H1 (cell line): Measurements from ENCODE around the gene NBPF4. TPM values are rescaled to one million over a fixed set of nuclear protein-coding genes. Genes with fewer than 3 reads are reported as not detected.

Experiments used
- CTCF ChIA-PET: fragments of 300-600 bp; sonication (Branson Sonifier 250); formaldehyde crosslinking; loops from one replicate; lab custom pipeline; 2021; ENCODE audit not compliant: partially characterized antibody; lab: Charles Lee
- POLR2A ChIA-PET: fragments of 300-600 bp; sonication (Branson Sonifier 250); formaldehyde crosslinking; loops from one replicate; lab custom pipeline; 2021; ENCODE audit warnings: inconsistent platforms; ENCODE audit not compliant: partially characterized antibody; lab: Charles Lee
- DNase-seq, 2 experiments: peaks; one replicate each; pipeline versions ENCODE4 v3.0.0 to v3.0.0-alpha.2; 2010 to 2022; ENCODE audit warnings: low spot score in 2 of 2, low read depth in 1 of 2, mixed read lengths in 1 of 2
- FAIRE-seq: peaks from 2 replicates; lab custom pipeline; 2011; peaks lifted over from hg19 to GRCh38; lab: Jason Lieb, UNC
- H2AFZ ChIP-seq: 2 replicates; pipeline ENCODE4 v1.8.1; 2012; ENCODE audit warnings: low read length, inconsistent platforms
- H2AK5ac ChIP-seq: 2 replicates; pipeline ENCODE4 v1.6.1; 2013; ENCODE audit warnings: low read depth, low read length
- H2BK120ac ChIP-seq: replicated peaks from 2 replicates; pipeline ENCODE3; 2013; ENCODE audit warnings: low read depth, low read length, inconsistent platforms
- H2BK12ac ChIP-seq: 2 replicates; pipeline ENCODE4 v1.6.1; 2013; ENCODE audit warnings: low read depth, low read length
- H2BK15ac ChIP-seq: 2 replicates; pipeline ENCODE4 v1.6.1; 2013; ENCODE audit warnings: low read length
- H2BK20ac ChIP-seq: 2 replicates; pipeline ENCODE4 v1.6.1; 2013; ENCODE audit warnings: low read length
- H2BK5ac ChIP-seq: 2 replicates; pipeline ENCODE4 v1.6.1; 2013; ENCODE audit warnings: low read depth, low read length
- H3K14ac ChIP-seq: 2 replicates; pipeline ENCODE4 v1.6.1; 2013; ENCODE audit warnings: inconsistent platforms; ENCODE audit not compliant: insufficient read length
- H3K18ac ChIP-seq: 2 replicates; pipeline ENCODE4 v1.6.1; 2013; ENCODE audit warnings: low read length; ENCODE audit errors: extremely low read depth
- H3K23ac ChIP-seq: 2 replicates; pipeline ENCODE4 v1.6.1; 2013; ENCODE audit warnings: inconsistent platforms; ENCODE audit not compliant: insufficient read length
- H3K23me2 ChIP-seq: 2 replicates; pipeline ENCODE4 v1.6.1; 2013; ENCODE audit warnings: low read depth, low read length
- H3K27ac ChIP-seq: 2 replicates; pipeline ENCODE4 v1.6.1; 2011; ENCODE audit warnings: low read depth, low read length, inconsistent platforms
- H3K27me3 ChIP-seq, 4 experiments: replicated peaks in 1 of 4; 1 replicate in 1 of 4; 2 replicates in 3 of 4; pipeline versions ENCODE4 v1.6.1 to v1.8.1; 2011 to 2013; ENCODE audit warnings: low read length in 3 of 4, mild to moderate bottlenecking in 3 of 4, inconsistent platforms in 2 of 4, mixed read lengths in 2 of 4, moderate library complexity in 1 of 4; ENCODE audit not compliant: control insufficient read depth in 3 of 4, insufficient read depth in 3 of 4; ENCODE audit errors: extremely low read depth in 1 of 4
- H3K36me3 ChIP-seq, 4 experiments: 2 replicates each; pipeline versions ENCODE4 v1.6.1 to v1.8.1; 2011 to 2013; ENCODE audit warnings: mild to moderate bottlenecking in 4 of 4, low read length in 3 of 4, moderate library complexity in 2 of 4, control low read depth in 1 of 4, inconsistent platforms in 1 of 4; ENCODE audit not compliant: insufficient read depth in 4 of 4, control insufficient read depth in 2 of 4
- H3K4ac ChIP-seq: replicated peaks from 2 replicates; pipeline ENCODE3; 2013; ENCODE audit warnings: low read length, low read depth, mixed read lengths, inconsistent platforms; ENCODE audit not compliant: insufficient read length
- H3K4me1 ChIP-seq, 4 experiments: replicated peaks in 1 of 4; 1 replicate in 1 of 4; 2 replicates in 3 of 4; pipeline versions ENCODE4 v1.6.1 to v1.8.1; 2011 to 2013; ENCODE audit warnings: low read length in 3 of 4, inconsistent platforms in 2 of 4, mixed read lengths in 1 of 4; ENCODE audit not compliant: insufficient read depth in 4 of 4, control insufficient read depth in 3 of 4
- H3K4me2 ChIP-seq, 2 experiments: 2 replicates each; pipeline versions ENCODE4 v1.6.1 to v1.8.1; 2011 to 2013; ENCODE audit warnings: low read depth in 2 of 2, low read length in 2 of 2, control low read depth in 1 of 2, inconsistent platforms in 1 of 2, mild to moderate bottlenecking in 1 of 2; ENCODE audit not compliant: insufficient read depth in 1 of 2
- H3K4me3 ChIP-seq, 4 experiments: fragments of 200-600, 300-600 bp in 1 of 4; sonication (generic), shearing (Covaris generic), sonication (Bioruptor Twin) in 1 of 4; 2 replicates each; pipeline versions ENCODE4 v1.5.1 to v1.8.1; 2011 to 2016; ENCODE audit warnings: low read length in 4 of 4, low read depth in 3 of 4, control low read depth in 2 of 4, inconsistent platforms in 2 of 4, mild to moderate bottlenecking in 2 of 4, mixed read lengths in 1 of 4, moderate library complexity in 1 of 4; ENCODE audit not compliant: insufficient read depth in 2 of 4; ENCODE audit errors: extremely low read depth in 1 of 4
- H3K56ac ChIP-seq: replicated peaks from 2 replicates; pipeline ENCODE3; 2013; ENCODE audit warnings: low read depth, mild to moderate bottlenecking, mixed read lengths, low read length, inconsistent platforms; ENCODE audit not compliant: insufficient read length
- H3K79me1 ChIP-seq: 2 replicates; pipeline ENCODE4 v1.6.1; 2013; ENCODE audit warnings: low read depth, low read length, control low read depth
- H3K79me2 ChIP-seq, 2 experiments: 2 replicates each; pipeline versions ENCODE4 v1.6.1 to v1.8.1; 2012 to 2013; ENCODE audit warnings: low read length in 2 of 2, mild to moderate bottlenecking in 2 of 2, inconsistent platforms in 1 of 2; ENCODE audit not compliant: insufficient read depth in 2 of 2, control insufficient read depth in 1 of 2
- H3K9ac ChIP-seq, 4 experiments: replicated peaks in 1 of 4; 1 replicate in 1 of 4; 2 replicates in 3 of 4; pipeline versions ENCODE4 v1.6.1 to v1.8.1; 2011 to 2013; ENCODE audit warnings: low read depth in 3 of 4, low read length in 3 of 4, control low read depth in 2 of 4, mild to moderate bottlenecking in 2 of 4, moderate library complexity in 2 of 4, inconsistent platforms in 1 of 4; ENCODE audit errors: extremely low read depth in 1 of 4
- H3K9me3 ChIP-seq, 2 experiments: 2 replicates each; pipeline versions ENCODE4 v1.6.1 to v1.8.1; 2012 to 2013; ENCODE audit warnings: mild to moderate bottlenecking in 2 of 2, moderate library complexity in 2 of 2, control low read depth in 1 of 2, inconsistent platforms in 1 of 2, low read depth in 1 of 2, low read length in 1 of 2, mixed read lengths in 1 of 2; ENCODE audit not compliant: insufficient read depth in 2 of 2
- H4K20me1 ChIP-seq, 2 experiments: replicated peaks in 1 of 2; 2 replicates each; pipeline versions ENCODE3 to v1.8.1; 2011 to 2013; ENCODE audit warnings: inconsistent platforms in 2 of 2, low read length in 2 of 2, mild to moderate bottlenecking in 1 of 2; ENCODE audit not compliant: insufficient read depth in 2 of 2, control insufficient read depth in 1 of 2
- H4K5ac ChIP-seq: 2 replicates; pipeline ENCODE4 v1.6.1; 2013; ENCODE audit warnings: low read length, low read depth, mixed read lengths, inconsistent platforms; ENCODE audit not compliant: insufficient read length
- H4K8ac ChIP-seq: 2 replicates; pipeline ENCODE4 v1.8.0; 2013; ENCODE audit warnings: mild to moderate bottlenecking, moderate library complexity, low read length, inconsistent platforms; ENCODE audit not compliant: insufficient read depth; ENCODE audit errors: extremely low read depth
- H4K91ac ChIP-seq: replicated peaks from 2 replicates; pipeline ENCODE3; 2013; ENCODE audit warnings: low read length, mixed read lengths, inconsistent platforms; ENCODE audit not compliant: insufficient read length
- MAFK ChIP-seq: IDR thresholded peaks from 2 replicates; pipeline ENCODE4 v1.6.1; 2012; ENCODE audit warnings: low read depth, mild to moderate bottlenecking, improper control_type of control experiment, low read length
- WGBS, 2 experiments: shearing (Covaris generic) in 1 of 2; methylation state at CpG; one replicate each; pipeline versions ENCODE4 v1.1.6 to v1.1.7; 2013 to 2015; ENCODE audit warnings: low lambda C conversion rate in 2 of 2, mixed read lengths in 2 of 2, inconsistent platforms in 1 of 2, low coverage in 1 of 2, missing lambda C conversion rate in 1 of 2; ENCODE audit not compliant: insufficient replicate concordance in 2 of 2, insufficient coverage in 1 of 2, insufficient read length in 1 of 2; ENCODE audit errors: extremely low coverage in 1 of 2, missing lambda C conversion rate in 1 of 2; 5-methylcytosine and 5-hydroxymethylcytosine counted together
- polyA plus RNA-seq, 7 experiments: library from polyadenylated mRNA; depleted of rRNA in 3 of 7; stranded (reverse) in 5 of 7; unstranded in 2 of 7; fragments of >200 nt in 5 of 7; fragments of 200-250 nt in 2 of 7; gene quantifications; 1 replicate in 5 of 7; 2 replicates in 1 of 7; 4 replicates in 1 of 7; pipeline versions ENCODE4 v1.2.1 to v1.2.3, GENCODE V29; 2011 to 2013; ENCODE audit warnings: missing spikeins in 2 of 7, mixed read lengths in 2 of 7
- total RNA-seq: library from RNA; stranded (reverse); fragmentation: NEBNext Ultra II Directional; extraction: Animal tissue kit (Norgen Biotek cat#: 25700); gene quantifications from 2 replicates; pipeline ENCODE4 v1.2.1, GENCODE V29; 2021

Gene NBPF4
- total and polyA plus RNA-seq, 2 of the 8 experiments (the other 6 are each of a cell fraction or from before 2014, with no cell fraction given), result not detected

GRCh38 chr1:108179018-108179417, 64.9 kb downstream of the NBPF4 start:
- FAIRE-seq, result no peak
- Histone ChIP-seq H2BK12ac (no peak overlapping the region), H3K36me3 (peaks cover 0 to 41% (median 21%) of the 10 kb centered on the region in 4 experiments; a peak in 5 of 8 replicates)

More at GRCh38 chr1:108179018-108179417, 64.9 kb downstream of the NBPF4 start:
- Histone ChIP-seq H3K27me3 (no peaks in the 10 kb centered on the region), H3K4me1 (no peaks in the 10 kb centered on the region), H3K9me3 (peaks cover 21 to 22% of the 10 kb centered on the region in 2 experiments), H3K4me3 (no peak overlapping the region), H2BK120ac (no peak overlapping the region), H3K27ac (no peak overlapping the region), H3K23ac (no peak overlapping the region), H3K4ac (no peak overlapping the region), H4K20me1 (no peaks in the 10 kb centered on the region), H3K23me2 (no peaks in the 10 kb centered on the region), H3K4me2 (no peak overlapping the region), H4K8ac (no peak overlapping the region), H4K5ac (no peak overlapping the region), H3K14ac (no peak overlapping the region), H3K56ac (no peak overlapping the region), H3K9ac (no peak overlapping the region), H2BK5ac (no peak overlapping the region), H3K79me2 (peaks cover 0 to 7% of the 10 kb centered on the region in 2 experiments; a peak in 2 of 4 replicates), H2AFZ (no peak overlapping the region), H4K91ac (no peak overlapping the region), H2AK5ac (no peak overlapping the region), H3K79me1 (no peaks in the 10 kb centered on the region), H3K18ac (no peak overlapping the region), H2BK20ac (no peak overlapping the region), H2BK15ac (no peak overlapping the region)
- 82% methylated on average over 1 of the region's 1 CpG; no CpG with 5 or more reads in 1 of the 2 experiments for WGBS, 2 experiments
- POLR2A ChIA-PET, result no interaction called here
- CTCF ChIA-PET, result no interaction called here
- TF ChIP-seq MAFK, result no peak
- no peak for DNase-seq

Other genes with a start within 250 kb of the NBPF4 start
- 36.8 and 40.6 TPM in 2 replicates for gene SLC25A24, start 43.7 kb downstream of the NBPF4 start, total RNA-seq
- gene SLC25A24, start 43.7 kb downstream of the NBPF4 start, polyA plus RNA-seq (2011; rRNA removed), result 8.9 and 13.6 TPM in 2 replicates
- not detected in 2 replicates for gene NBPF6, start 206.3 kb upstream of the NBPF4 start, total RNA-seq
- gene NBPF6, start 206.3 kb upstream of the NBPF4 start, polyA plus RNA-seq (2011; rRNA removed), result not detected in 2 replicates